SJSA1 (cell line): ENCODE results near the gene DCD. TPM values are rescaled to one million over a fixed set of nuclear protein-coding genes. Genes with fewer than 3 reads are reported as not detected.

ENCODE experiments used
- DNase-seq, 2 experiments: peaks; one replicate each; pipeline ENCODE4 v3.0.0-alpha.2; 2015 to 2020; ENCODE audit warnings: low spot score in 2 of 2, low read depth in 1 of 2
- H3K27ac ChIP-seq: fragments of 250-450 bp; sonication (Bioruptor Pico); 2 replicates; pipeline ENCODE4 v1.5.1; 2020; ENCODE audit warnings: mild to moderate bottlenecking, moderate library complexity
- H3K27me3 ChIP-seq: fragments of 250-450 bp; sonication (Bioruptor Pico); replicated peaks from 2 replicates; pipeline ENCODE4 v1.5.1; 2020; ENCODE audit warnings: mild to moderate bottlenecking, moderate library complexity
- H3K36me3 ChIP-seq: fragments of 250-450 bp; sonication (Bioruptor Pico); 2 replicates; pipeline ENCODE4 v1.5.1; 2020; ENCODE audit warnings: mild to moderate bottlenecking
- H3K4me1 ChIP-seq: fragments of 250-450 bp; sonication (Bioruptor Pico); replicated peaks from 2 replicates; pipeline ENCODE4 v1.6.1; 2021; ENCODE audit warnings: mild to moderate bottlenecking
- H3K4me3 ChIP-seq: fragments of 250-450 bp; sonication (Bioruptor Pico); 2 replicates; pipeline ENCODE4 v1.5.1; 2020; ENCODE audit warnings: mild to moderate bottlenecking
- H3K9me3 ChIP-seq: fragments of 250-450 bp; sonication (Bioruptor Pico); replicated peaks from 2 replicates; pipeline ENCODE4 v1.5.1; 2020; ENCODE audit warnings: mild to moderate bottlenecking
- total RNA-seq: library from RNA; depleted of rRNA; stranded (reverse); fragments of >200 nt; shearing (Covaris generic); gene quantifications from 2 replicates; pipeline ENCODE4 v1.2.3, GENCODE V29; 2014

Gene DCD
- total RNA-seq, 1 experiment from 2014 or later: not detected

- H3K36me3 ChIP-seq: no peaks in the 10 kb centered on the region
- H3K27ac ChIP-seq: no peak overlapping the region
- no peaks in the 10 kb centered on the region for H3K4me1 ChIP-seq
- H3K9me3 ChIP-seq: no peaks in the 10 kb centered on the region; the same call in 1 of the 2 replicates
- no peak overlapping the region for H3K4me3 ChIP-seq
- no peak for DNase-seq
- no peaks in the 10 kb centered on the region for H3K27me3 ChIP-seq
Observed at GRCh38 chr12:54612225-54612750, 35.9 kb downstream of the DCD start.

- H3K9me3 ChIP-seq: no peaks in the 10 kb centered on the region; the same call in 1 of the 2 replicates
- H3K36me3 ChIP-seq: no peaks in the 10 kb centered on the region
- no peak overlapping the region for H3K27ac ChIP-seq
- no peak for DNase-seq
- no peak overlapping the region for H3K4me3 ChIP-seq
- no peaks in the 10 kb centered on the region for H3K27me3 ChIP-seq
- H3K4me1 ChIP-seq: no peaks in the 10 kb centered on the region
Observed at GRCh38 chr12:54611715-54612149, 36.4 kb downstream of the DCD start.

- H3K4me3 ChIP-seq: no peak overlapping the region
- no peaks in the 10 kb centered on the region for H3K36me3 ChIP-seq
- DNase-seq: no peak
- no peak overlapping the region for H3K27ac ChIP-seq
- H3K27me3 ChIP-seq: no peaks in the 10 kb centered on the region
- no peaks in the 10 kb centered on the region for H3K4me1 ChIP-seq
- H3K9me3 ChIP-seq: no peaks in the 10 kb centered on the region; the same call in 1 of the 2 replicates
Observed at GRCh38 chr12:54608769-54609168, 39.4 kb downstream of the DCD start.

GRCh38 chr12:54608156-54608555, 40.0 kb downstream of the DCD start:
- H3K27me3 ChIP-seq: no peaks in the 10 kb centered on the region
- H3K9me3 ChIP-seq: no peaks in the 10 kb centered on the region; the same call in 1 of the 2 replicates
- no peaks in the 10 kb centered on the region for H3K36me3 ChIP-seq
- H3K4me1 ChIP-seq: no peaks in the 10 kb centered on the region
- H3K27ac ChIP-seq: no peak overlapping the region
- H3K4me3 ChIP-seq: no peak overlapping the region
- no peak for DNase-seq

GRCh38 chr12:54606556-54606955, 41.6 kb downstream of the DCD start:
- no peak for DNase-seq
- Histone ChIP-seq H3K9me3 (no peaks in the 10 kb centered on the region), H3K4me3 (no peak overlapping the region), H3K27ac (no peak overlapping the region), H3K27me3 (no peaks in the 10 kb centered on the region), H3K4me1 (no peaks in the 10 kb centered on the region), H3K36me3 (no peaks in the 10 kb centered on the region)

- no peak for DNase-seq
- no peaks in the 10 kb centered on the region for H3K9me3 ChIP-seq
Observed at GRCh38 chr12:54605138-54605970, 42.8 kb downstream of the DCD start.

GRCh38 chr12:54604436-54604835, 43.7 kb downstream of the DCD start:
- no peaks in the 10 kb centered on the region for H3K9me3 ChIP-seq
- H3K36me3 ChIP-seq: no peaks in the 10 kb centered on the region
- no peak overlapping the region for H3K27ac ChIP-seq
- H3K4me3 ChIP-seq: no peak overlapping the region
- H3K27me3 ChIP-seq: no peaks in the 10 kb centered on the region; the same call in 1 of the 2 replicates
- no peak for DNase-seq
- no peaks in the 10 kb centered on the region for H3K4me1 ChIP-seq

More at GRCh38 chr12:54605138-54605970, 42.8 kb downstream of the DCD start:
- no peaks in the 10 kb centered on the region for H3K4me1 ChIP-seq
- H3K36me3 ChIP-seq: no peaks in the 10 kb centered on the region
- no peaks in the 10 kb centered on the region for H3K27me3 ChIP-seq
- H3K4me3 ChIP-seq: no peak overlapping the region
- no peak overlapping the region for H3K27ac ChIP-seq

- Histone ChIP-seq H3K36me3 (no peaks in the 10 kb centered on the region), H3K4me1 (no peaks in the 10 kb centered on the region), H3K27me3 (no peaks in the 10 kb centered on the region; the same call in 1 of the 2 replicates)
Observed at GRCh38 chr12:54603872-54604271, 44.3 kb downstream of the DCD start.

GRCh38 chr12:54603173-54603814, 44.9 kb downstream of the DCD start:
- H3K27ac ChIP-seq: no peak overlapping the region
- H3K4me3 ChIP-seq: no peak overlapping the region
- H3K36me3 ChIP-seq: no peaks in the 10 kb centered on the region
- H3K27me3 ChIP-seq: no peaks in the 10 kb centered on the region; the same call in 1 of the 2 replicates
- H3K9me3 ChIP-seq: no peaks in the 10 kb centered on the region
- no peaks in the 10 kb centered on the region for H3K4me1 ChIP-seq
- DNase-seq: peak; percentile 40 to 59

More at GRCh38 chr12:54603872-54604271, 44.3 kb downstream of the DCD start:
- H3K4me3 ChIP-seq: no peak overlapping the region
- DNase-seq: no peak
- H3K9me3 ChIP-seq: no peaks in the 10 kb centered on the region
- no peak overlapping the region for H3K27ac ChIP-seq

- no peaks in the 10 kb centered on the region; the same call in 1 of the 2 replicates for H3K27me3 ChIP-seq
- no peaks in the 10 kb centered on the region for H3K36me3 ChIP-seq
- no peak for DNase-seq
- no peaks in the 10 kb centered on the region for H3K4me1 ChIP-seq
- no peak overlapping the region for H3K27ac ChIP-seq
- H3K9me3 ChIP-seq: no peaks in the 10 kb centered on the region
- no peak overlapping the region for H3K4me3 ChIP-seq
Observed at GRCh38 chr12:54602661-54603060, 45.5 kb downstream of the DCD start.

GRCh38 chr12:54601841-54602240, 46.3 kb downstream of the DCD start:
- Histone ChIP-seq H3K4me3 (no peak overlapping the region), H3K36me3 (no peaks in the 10 kb centered on the region), H3K9me3 (no peaks in the 10 kb centered on the region), H3K27ac (no peak overlapping the region), H3K4me1 (no peaks in the 10 kb centered on the region), H3K27me3 (no peaks in the 10 kb centered on the region; the same call in 1 of the 2 replicates)
- no peak for DNase-seq

- Histone ChIP-seq H3K27me3 (no peaks in the 10 kb centered on the region; the same call in 1 of the 2 replicates), H3K36me3 (no peaks in the 10 kb centered on the region), H3K4me1 (no peaks in the 10 kb centered on the region), H3K4me3 (no peak overlapping the region), H3K27ac (no peak overlapping the region), H3K9me3 (no peaks in the 10 kb centered on the region)
- DNase-seq: no peak
Observed at GRCh38 chr12:54598970-54599369, 49.2 kb downstream of the DCD start.

- H3K27ac ChIP-seq: no peak overlapping the region
- peaks cover under 1% of the 10 kb centered on the region for H3K27me3 ChIP-seq
- no peaks in the 10 kb centered on the region for H3K4me1 ChIP-seq
- H3K36me3 ChIP-seq: no peaks in the 10 kb centered on the region
- H3K4me3 ChIP-seq: no peak overlapping the region
- no peaks in the 10 kb centered on the region for H3K9me3 ChIP-seq
- peak; percentile 35 to 52 for DNase-seq
Observed at GRCh38 chr12:54596526-54596946, 51.6 kb downstream of the DCD start.

GRCh38 chr12:54595471-54595870, 52.7 kb downstream of the DCD start:
- Histone ChIP-seq H3K27me3 (peaks cover 11% of the 10 kb centered on the region), H3K27ac (no peak overlapping the region), H3K4me1 (no peaks in the 10 kb centered on the region), H3K4me3 (no peak overlapping the region), H3K9me3 (no peaks in the 10 kb centered on the region), H3K36me3 (no peaks in the 10 kb centered on the region)
- no peak for DNase-seq
